Liver (tissue), 9 donors: ENCODE data around the gene C2CD4D. TPM values are rescaled to one million over a fixed set of nuclear protein-coding genes. Genes with fewer than 3 reads are reported as not detected.

Experiments
- DNase-seq: peaks from one replicate; pipeline ENCODE4 v3.0.0-alpha.2; 2017; ENCODE audit warnings: low spot score
- H3K27ac ChIP-seq, 2 donors: one replicate each; pipeline ENCODE4 v1.7.0; 2013; ENCODE audit warnings: inconsistent platforms in 2 of 2, low read length in 2 of 2, control low read depth in 1 of 2, low read depth in 1 of 2, mild to moderate bottlenecking in 1 of 2
- H3K27me3 ChIP-seq, 4 donors: one replicate each; pipeline versions ENCODE4 v1.6.1 to v1.7.0; 2013; ENCODE audit warnings: low read length in 3 of 4, inconsistent platforms in 1 of 4, mild to moderate bottlenecking in 1 of 4, moderate library complexity in 1 of 4; ENCODE audit not compliant: control insufficient read depth in 4 of 4, insufficient read depth in 4 of 4
- H3K36me3 ChIP-seq, 4 donors: one replicate each; pipeline versions ENCODE4 v1.6.1 to v1.7.0; 2013; ENCODE audit warnings: low read length in 3 of 4, mild to moderate bottlenecking in 3 of 4, low read depth in 1 of 4, moderate library complexity in 1 of 4; ENCODE audit not compliant: control insufficient read depth in 4 of 4, insufficient read depth in 3 of 4
- H3K4me1 ChIP-seq, 4 donors: one replicate each; pipeline versions ENCODE4 v1.6.1 to v1.7.0; 2013; ENCODE audit warnings: low read length in 3 of 4, mild to moderate bottlenecking in 3 of 4, moderate library complexity in 1 of 4; ENCODE audit not compliant: control insufficient read depth in 4 of 4, insufficient read depth in 4 of 4
- H3K4me3 ChIP-seq, 3 donors: one replicate each; pipeline versions ENCODE4 v1.6.1 to v1.7.0; 2013; ENCODE audit warnings: low read length in 3 of 3, control low read depth in 1 of 3, low read depth in 1 of 3, mild to moderate bottlenecking in 1 of 3
- H3K9ac ChIP-seq, 2 donors: one replicate each; pipeline ENCODE4 v1.7.0; 2013; ENCODE audit warnings: low read length in 2 of 2, mild to moderate bottlenecking in 2 of 2, moderate library complexity in 2 of 2, control low read depth in 1 of 2, low read depth in 1 of 2
- H3K9me3 ChIP-seq, 4 donors: one replicate each; pipeline versions ENCODE4 v1.6.1 to v1.7.0; 2013; ENCODE audit warnings: low read length in 3 of 4; ENCODE audit not compliant: control insufficient read depth in 4 of 4
- CTCF ChIP-seq: fragments of 150-350 bp; IDR thresholded peaks from 2 replicates; pipeline ENCODE4 v1.5.1; 2017; ENCODE audit warnings: improper control_type of control experiment, low read depth, low read length; ENCODE audit not compliant: missing input control
- FOXA2 ChIP-seq: IDR thresholded peaks from 2 replicates; pipeline ENCODE4 v1.6.1; 2016; ENCODE audit warnings: antibody characterized with exemption
- GABPA ChIP-seq, 2 donors: IDR thresholded peaks in 1 of 2; conservative IDR thresholded peaks in 1 of 2; 2 replicates each; pipeline ENCODE4 v1.6.1; 2016; ENCODE audit warnings: antibody characterized with exemption in 2 of 2, mild to moderate bottlenecking in 1 of 2, moderate library complexity in 1 of 2
- HNF4A ChIP-seq, 2 donors: conservative IDR thresholded peaks; 2 replicates each; pipeline ENCODE4 v1.6.1; 2016; ENCODE audit warnings: antibody characterized with exemption in 2 of 2, mild to moderate bottlenecking in 2 of 2
- HNF4G ChIP-seq: IDR thresholded peaks from 2 replicates; pipeline ENCODE4 v1.6.1; 2016; ENCODE audit warnings: antibody characterized with exemption
- RAD21 ChIP-seq, 2 donors: IDR thresholded peaks; 2 replicates each; pipeline ENCODE4 v1.6.1; 2016; ENCODE audit warnings: antibody characterized with exemption in 2 of 2, mild to moderate bottlenecking in 2 of 2
- REST ChIP-seq: IDR thresholded peaks from 2 replicates; pipeline ENCODE4 v1.6.1; 2016; ENCODE audit warnings: antibody characterized with exemption, mild to moderate bottlenecking
- RXRA ChIP-seq, 2 donors: IDR thresholded peaks; 2 replicates each; pipeline ENCODE4 v1.6.1; 2017 to 2018; ENCODE audit warnings: antibody characterized with exemption in 2 of 2, mild to moderate bottlenecking in 1 of 2
- TAF1 ChIP-seq: conservative IDR thresholded peaks from 2 replicates; pipeline ENCODE4 v1.6.1; 2016; ENCODE audit warnings: antibody characterized with exemption, mild to moderate bottlenecking
- WGBS: extraction: QIAGEN DNeasy Blood & Tissue Kit; methylation state at CpG from one replicate; pipeline ENCODE4 v1.1.7; 2013; 5-methylcytosine and 5-hydroxymethylcytosine counted together
- polyA plus RNA-seq, 2 donors: library from polyadenylated mRNA; stranded (reverse) in 1 of 2; unstranded in 1 of 2; fragments of 200-250 nt in 1 of 2; fragments of >200 nt in 1 of 2; fragmentation: Nextera tagmentation in 1 of 2; extraction: Ambion mirVana in 1 of 2; gene quantifications; one replicate each; pipeline versions ENCODE4 v1.2.1 to v1.2.3, GENCODE V29; 2013 to 2015
- total RNA-seq, 2 donors: library from RNA; depleted of rRNA; stranded (reverse); fragments of >200 nt; gene quantifications; one replicate each; pipeline ENCODE4 v1.2.3, GENCODE V29; 2014
- donor health status: healthy.
- donor health status: healthy.
- donor health status: healthy.
- donor health status: healthy.
- donor health status: healthy.

The C2CD4D gene
- total and polyA plus RNA-seq, 4 donors = 0.02 to 0.08 TPM; not detected in 2

- no peak overlapping the region for H3K27ac ChIP-seq
- H3K4me3 ChIP-seq = no peak overlapping the region
- no peaks in the 10 kb centered on the region for H3K9me3 ChIP-seq
- H3K4me1 ChIP-seq = no peaks in the 10 kb centered on the region
- no peaks in the 10 kb centered on the region for H3K36me3 ChIP-seq
- no peaks in the 10 kb centered on the region for H3K27me3 ChIP-seq
- no peak for TF ChIP-seq HNF4G
- no peak for TF ChIP-seq GABPA (IDR thresholded peaks at IDR 0.05 in 1 of 2, conservative IDR thresholded peaks at IDR 0.05 in 1 of 2)
- no peak for TF ChIP-seq RXRA (IDR thresholded peaks at IDR 0.05)
- H3K9ac ChIP-seq = no peak overlapping the region
- DNase-seq = no peak
- WGBS = 29% methylated on average over 2 of the region's 2 CpGs
Measured at GRCh38 chr1:151864411-151864810, 24.8 kb upstream of the C2CD4D start.

- no peak for TF ChIP-seq TAF1
- no peak for TF ChIP-seq HNF4G
Measured at GRCh38 chr1:151862604-151863003, 23.0 kb upstream of the C2CD4D start.

GRCh38 chr1:151860504-151861187 lies 21.0 kb upstream of the C2CD4D start:
- no peaks in the 10 kb centered on the region for H3K36me3 ChIP-seq
- no peak for TF ChIP-seq RXRA (IDR thresholded peaks at IDR 0.05)
- TF ChIP-seq CTCF = no peak
- TF ChIP-seq REST = no peak
- no peak for TF ChIP-seq RAD21 (IDR thresholded peaks at IDR 0.05)
- TF ChIP-seq HNF4G = no peak
- no peak for TF ChIP-seq HNF4A (conservative IDR thresholded peaks at IDR 0.05)
- TF ChIP-seq FOXA2 = no peak
- H3K4me1 ChIP-seq = no peaks in the 10 kb centered on the region

More at GRCh38 chr1:151862604-151863003, 23.0 kb upstream of the C2CD4D start:
- no peak overlapping the region for H3K9ac ChIP-seq
- H3K27me3 ChIP-seq = no peaks in the 10 kb centered on the region
- no peak overlapping the region for H3K4me3 ChIP-seq
- H3K27ac ChIP-seq = no peak overlapping the region
- no peaks in the 10 kb centered on the region for H3K36me3 ChIP-seq
- no peaks in the 10 kb centered on the region for H3K4me1 ChIP-seq
- no peaks in the 10 kb centered on the region for H3K9me3 ChIP-seq
- DNase-seq = no peak

More at GRCh38 chr1:151860504-151861187, 21.0 kb upstream of the C2CD4D start:
- no peaks in the 10 kb centered on the region for H3K9me3 ChIP-seq
- DNase-seq = no peak
- H3K9ac ChIP-seq = no peak overlapping the region
- no peaks in the 10 kb centered on the region for H3K27me3 ChIP-seq
- no peak overlapping the region for H3K4me3 ChIP-seq
- no peak overlapping the region for H3K27ac ChIP-seq
- 91% methylated on average over 7 of the region's 7 CpGs for WGBS
